ENCODE measurements around the gene C1QTNF5. TPM values are rescaled to one million over a fixed set of nuclear protein-coding genes. Genes with fewer than 3 reads are reported as not detected.

Gene C1QTNF5
- total RNA-seq, 1 experiment from 2014 or later: not detected

GRCh38 chr11:119305556-119306372, 34.9 kb downstream of the C1QTNF5 start:
- intact Hi-C loops (cut with micrococcal nuclease; ENCODE audit: unreplicated experiment): no loop called here
- no peak for DNase-seq
- H3K27ac ChIP-seq: no peak overlapping the region
- H3K4me2 ChIP-seq: no peak overlapping the region
- H3K79me2 ChIP-seq (ENCODE audit: low read depth): no peaks in the 10 kb centered on the region
- no peaks in the 10 kb centered on the region for H3K4me1 ChIP-seq (replicated peaks; ENCODE audit: insufficient read depth)
- H4K20me1 ChIP-seq (ENCODE audit: insufficient read depth): no peaks in the 10 kb centered on the region
- CTCF ChIA-PET: interaction anchor here (0.6 kb wide), 1 partner anchor 77 kb away, joined by 4 read pairs; no protein-coding TSS in a partner anchor
- TF ChIP-seq CTCF (conservative IDR thresholded peaks at IDR 0.05): no peak
- no peak for TF ChIP-seq EZH2 (IDR thresholded peaks at IDR 0.05; ENCODE audit: low read depth)
- H3K9me2 ChIP-seq (ENCODE audit: insufficient read depth): no peaks in the 10 kb centered on the region
- H3K27me3 ChIP-seq (ENCODE audit: insufficient read depth, low read depth): no peaks in the 10 kb centered on the region
- peaks cover 17% of the 10 kb centered on the region for H3F3A ChIP-seq (ENCODE audit: insufficient read depth, low read depth)
- H2AFZ ChIP-seq: no peak overlapping the region
- POLR2A ChIA-PET (ENCODE audit: unreplicated experiment): no interaction called here
- no peaks in the 10 kb centered on the region for H3K9me3 ChIP-seq (ENCODE audit: insufficient read depth, low read depth)
- H3K4me3 ChIP-seq: no peak overlapping the region
- H3K36me3 ChIP-seq (ENCODE audit: low read depth): peaks cover 19% of the 10 kb centered on the region; the same call in 1 of the 2 replicates
- BruUV-seq (replicated peaks): no TSS peak

GRCh38 chr11:119303227-119303718, 37.4 kb downstream of the C1QTNF5 start:
- H3K4me2 ChIP-seq: no peak overlapping the region
- BruUV-seq (replicated peaks): no TSS peak
- ChIA-PET POLR2A (ENCODE audit: unreplicated experiment) (no interaction called here), CTCF (no interaction called here)
- no peaks in the 10 kb centered on the region for H4K20me1 ChIP-seq (ENCODE audit: insufficient read depth)
- H3K36me3 ChIP-seq (ENCODE audit: low read depth): peaks cover 28% of the 10 kb centered on the region; the same call in 1 of the 2 replicates
- H2AFZ ChIP-seq: no peak overlapping the region
- intact Hi-C loops (cut with micrococcal nuclease; ENCODE audit: unreplicated experiment): no loop called here
- H3K4me1 ChIP-seq (replicated peaks; ENCODE audit: insufficient read depth): no peaks in the 10 kb centered on the region
- no peaks in the 10 kb centered on the region for H3K9me2 ChIP-seq (ENCODE audit: insufficient read depth)
- H3K4me3 ChIP-seq: no peak overlapping the region
- no peaks in the 10 kb centered on the region for H3K27me3 ChIP-seq (ENCODE audit: insufficient read depth, low read depth)
- no peak for DNase-seq
- H3F3A ChIP-seq (ENCODE audit: insufficient read depth, low read depth): peaks cover 13% of the 10 kb centered on the region
- H3K79me2 ChIP-seq (ENCODE audit: low read depth): no peaks in the 10 kb centered on the region
- no peak overlapping the region for H3K27ac ChIP-seq
- H3K9me3 ChIP-seq (ENCODE audit: insufficient read depth, low read depth): no peaks in the 10 kb centered on the region
- TF ChIP-seq CTCF (conservative IDR thresholded peaks at IDR 0.05) (no peak), EZH2 (IDR thresholded peaks at IDR 0.05; ENCODE audit: low read depth) (no peak)

- Histone ChIP-seq H3F3A (ENCODE audit: insufficient read depth, low read depth) (no peaks in the 10 kb centered on the region; the same call in 1 of the 2 replicates), H3K9me2 (ENCODE audit: insufficient read depth) (no peaks in the 10 kb centered on the region), H3K27me3 (ENCODE audit: insufficient read depth, low read depth) (no peaks in the 10 kb centered on the region), H3K27ac (no peak overlapping the region), H3K4me3 (no peak overlapping the region), H3K79me2 (ENCODE audit: low read depth) (no peaks in the 10 kb centered on the region), H3K4me2 (no peak overlapping the region), H3K4me1 (replicated peaks; ENCODE audit: insufficient read depth) (no peaks in the 10 kb centered on the region), H4K20me1 (ENCODE audit: insufficient read depth) (no peaks in the 10 kb centered on the region), H3K9me3 (ENCODE audit: insufficient read depth, low read depth) (no peaks in the 10 kb centered on the region), H2AFZ (no peak overlapping the region), H3K36me3 (ENCODE audit: low read depth) (peaks cover 31% of the 10 kb centered on the region)
- ChIA-PET POLR2A (ENCODE audit: unreplicated experiment) (interaction anchor here (0.6 kb wide), 1 partner anchor 34 kb away, joined by 5 read pairs; no protein-coding TSS in a partner anchor), CTCF (no interaction called here)
- DNase-seq: no peak
- no TSS peak for BruUV-seq (replicated peaks)
- intact Hi-C loops (cut with micrococcal nuclease; ENCODE audit: unreplicated experiment): no loop called here
- TF ChIP-seq CTCF (conservative IDR thresholded peaks at IDR 0.05) (no peak), EZH2 (IDR thresholded peaks at IDR 0.05; ENCODE audit: low read depth) (no peak)
Measured at GRCh38 chr11:119300198-119300964, 40.3 kb downstream of the C1QTNF5 start.
